RWPE2 (cell line): ENCODE results near the gene IRF1.
"Not testable (repeated sequence)": the region's sequence is repeated elsewhere in the genome, so short reads cannot be mapped to it uniquely, and the experiment has no call there.

Source experiments
- ATAC-seq: fragments of 200-7000 bp; cut with Tn5 transposase; 3 replicates; pipeline ENCODE4 v1.9.1; 2021; ENCODE audit warnings: low read depth
- DNase-seq: peaks from one replicate; pipeline ENCODE4 v3.0.0-alpha.2; 2020; ENCODE audit warnings: low spot score
- H3K27ac ChIP-seq: fragments of 450-650 bp; 2 replicates; pipeline ENCODE4 v1.5.1; 2017; ENCODE audit warnings: mild to moderate bottlenecking; ENCODE audit not compliant: poor library complexity, severe bottlenecking
- H3K27me3 ChIP-seq: fragments of 250-450 bp; sonication (Bioruptor Pico); 2 replicates; pipeline ENCODE4 v1.5.1; 2021; ENCODE audit warnings: mild to moderate bottlenecking, moderate library complexity; ENCODE audit not compliant: insufficient read depth, poor library complexity, severe bottlenecking
- H3K36me3 ChIP-seq: fragments of 250-450 bp; sonication (Bioruptor Pico); 2 replicates; pipeline ENCODE4 v1.5.1; 2020; ENCODE audit warnings: low read depth, mild to moderate bottlenecking, moderate library complexity
- H3K4me1 ChIP-seq: fragments of 250-450 bp; sonication (Bioruptor Pico); 2 replicates; pipeline ENCODE4 v1.5.1; 2021; ENCODE audit warnings: mild to moderate bottlenecking, moderate library complexity; ENCODE audit not compliant: insufficient read depth, poor library complexity, severe bottlenecking
- H3K4me3 ChIP-seq: fragments of 250-450 bp; sonication (Bioruptor Pico); 2 replicates; pipeline ENCODE4 v1.5.1; 2021; ENCODE audit warnings: mild to moderate bottlenecking, moderate library complexity; ENCODE audit not compliant: severe bottlenecking
- H3K9me3 ChIP-seq: fragments of 250-450 bp; sonication (Bioruptor Pico); 2 replicates; pipeline ENCODE4 v1.5.1; 2021; ENCODE audit warnings: mild to moderate bottlenecking, moderate library complexity; ENCODE audit not compliant: severe bottlenecking
- CTCF ChIP-seq: fragments of 450-650 bp; IDR thresholded peaks from one replicate; pipeline ENCODE4 v1.5.1; 2017; ENCODE audit warnings: mild to moderate bottlenecking, moderate library complexity; ENCODE audit not compliant: poor library complexity, severe bottlenecking

Gene IRF1

GRCh38 chr5:132444841-132445639 is 45.5 kb downstream of the IRF1 start:
- TF ChIP-seq CTCF: no peak
- Histone ChIP-seq H3K4me1 (peaks cover 25% of the 10 kb centered on the region), H3K4me3 (no peak overlapping the region), H3K9me3 (no peaks in the 10 kb centered on the region), H3K36me3 (no peaks in the 10 kb centered on the region), H3K27me3 (no peaks in the 10 kb centered on the region), H3K27ac (peak overlapping the region; percentile 81)
- ATAC-seq: peak; percentile 64
- no peak for DNase-seq

GRCh38 chr5:132444061-132444460 is 46.5 kb downstream of the IRF1 start:
- no peak for TF ChIP-seq CTCF
- H3K27me3 ChIP-seq: no peaks in the 10 kb centered on the region
- no peak for ATAC-seq
- DNase-seq: no peak
- H3K36me3 ChIP-seq: no peaks in the 10 kb centered on the region
- no peaks in the 10 kb centered on the region for H3K9me3 ChIP-seq
- H3K4me1 ChIP-seq: peaks cover 34% of the 10 kb centered on the region
- H3K27ac ChIP-seq: no peak overlapping the region
- H3K4me3 ChIP-seq: no peak overlapping the region

- ATAC-seq (peak; percentile 93), DNase-seq (no peak)
- Histone ChIP-seq H3K4me1 (peaks cover 16% of the 10 kb centered on the region), H3K36me3 (no peaks in the 10 kb centered on the region), H3K27me3 (no peaks in the 10 kb centered on the region), H3K9me3 (no peaks in the 10 kb centered on the region), H3K4me3 (no peak overlapping the region), H3K27ac (no peak overlapping the region)
- TF ChIP-seq CTCF: no peak
These were observed 51.0 kb downstream of the IRF1 start for GRCh38 chr5:132439521-132440089.

GRCh38 chr5:132438917-132439316 is 51.7 kb downstream of the IRF1 start:
- Histone ChIP-seq H3K27me3 (no peaks in the 10 kb centered on the region), H3K9me3 (no peaks in the 10 kb centered on the region), H3K4me3 (no peak overlapping the region), H3K36me3 (no peaks in the 10 kb centered on the region), H3K4me1 (peaks cover 15% of the 10 kb centered on the region), H3K27ac (no peak overlapping the region)
- no peak for ATAC-seq
- DNase-seq: no peak
- no peak for TF ChIP-seq CTCF

- not testable (repeated sequence) for H3K27ac ChIP-seq, H3K36me3 ChIP-seq
These were observed 52.3 kb downstream of the IRF1 start for GRCh38 chr5:132438267-132438645.

More at GRCh38 chr5:132438267-132438645, 52.3 kb downstream of the IRF1 start:
- not testable (repeated sequence) for H3K4me3 ChIP-seq, DNase-seq, H3K27me3 ChIP-seq, H3K9me3 ChIP-seq, ATAC-seq
- peaks cover 15% of the 10 kb centered on the region for H3K4me1 ChIP-seq
